Spleen (tissue), 11 donors: ENCODE results near the gene GLIPR1L1. TPM values are rescaled to one million over a fixed set of nuclear protein-coding genes. Genes with fewer than 3 reads are reported as not detected.

Source experiments
- DNase-seq: peaks from one replicate; pipeline ENCODE4 v3.0.0-alpha.2; 2020
- H3K27ac ChIP-seq, 8 donors: fragments of 200-600 bp; sonication (generic) in 7 of 8; 1 replicate in 4 of 8; 2 replicates in 4 of 8; pipeline versions ENCODE4 v1.5.0 to v1.8.0; 2016 to 2021; ENCODE audit warnings: inconsistent platforms in 4 of 8, mild to moderate bottlenecking in 4 of 8, moderate library complexity in 1 of 8
- H3K27me3 ChIP-seq, 7 donors: fragments of 200-600 bp; sonication (generic) in 6 of 7; replicated peaks in 1 of 7; 1 replicate in 4 of 7; 2 replicates in 3 of 7; pipeline versions ENCODE4 v1.5.0 to v1.8.0; 2016 to 2021; ENCODE audit warnings: inconsistent platforms in 3 of 7, mild to moderate bottlenecking in 1 of 7
- H3K36me3 ChIP-seq, 6 donors: fragments of 200-600 bp; sonication (generic) in 5 of 6; 1 replicate in 4 of 6; 2 replicates in 2 of 6; pipeline versions ENCODE4 v1.5.0 to v1.8.0; 2016 to 2021; ENCODE audit warnings: inconsistent platforms in 2 of 6
- H3K4me1 ChIP-seq, 6 donors: fragments of 200-600 bp; sonication (generic) in 5 of 6; 1 replicate in 3 of 6; 2 replicates in 3 of 6; pipeline versions ENCODE4 v1.5.0 to v1.8.0; 2016 to 2021; ENCODE audit warnings: inconsistent platforms in 3 of 6
- H3K4me3 ChIP-seq, 8 donors: fragments of 200-600 bp; sonication (generic) in 7 of 8; 1 replicate in 4 of 8; 2 replicates in 4 of 8; pipeline versions ENCODE4 v1.5.0 to v1.8.0; 2016 to 2021; ENCODE audit warnings: inconsistent platforms in 4 of 8, mild to moderate bottlenecking in 4 of 8, moderate library complexity in 2 of 8
- H3K9me3 ChIP-seq, 8 donors: fragments of 200-600 bp; sonication (generic) in 7 of 8; 1 replicate in 4 of 8; 2 replicates in 4 of 8; pipeline versions ENCODE4 v1.5.0 to v1.8.0; 2016 to 2021; ENCODE audit warnings: inconsistent platforms in 4 of 8
- CTCF ChIP-seq, 11 experiments: fragments of 200-600 bp in 7 of 11; fragments of 450-650 bp in 4 of 11; sonication (generic) in 4 of 11; IDR thresholded peaks in 8 of 11; conservative IDR thresholded peaks in 3 of 11; 1 replicate in 7 of 11; 2 replicates in 4 of 11; pipeline versions ENCODE4 v1.4.0 to v1.8.0; 2016 to 2021; ENCODE audit warnings: antibody characterized with exemption in 11 of 11, inconsistent platforms in 4 of 11, mild to moderate bottlenecking in 1 of 11
- POLR2A ChIP-seq, 3 donors: fragments of 450-650 bp; IDR thresholded peaks; one replicate each; pipeline ENCODE4 v1.5.1; 2017; ENCODE audit warnings: antibody characterized with exemption in 3 of 3, mild to moderate bottlenecking in 1 of 3
- POLR2AphosphoS5 ChIP-seq, 3 donors: sonication (generic); formaldehyde crosslinking; IDR thresholded peaks; one replicate each; pipeline ENCODE4 v1.5.1; 2017; ENCODE audit warnings: antibody characterized with exemption in 3 of 3
- WGBS, 5 donors: extraction: QIAGEN DNeasy Blood & Tissue Kit in 3 of 5; methylation state at CpG; one replicate each; pipeline versions ENCODE4 v1.1.5 to v1.1.7; 2013 to 2018; 5-methylcytosine and 5-hydroxymethylcytosine counted together
- intact Hi-C: fragments of 100-400 bp; cut with DNase I; formaldehyde crosslinking; loops from one replicate; pipeline ENCODE4 v1.15.0; 2023; ENCODE audit warnings: low total_unique reads
- polyA plus RNA-seq, 3 donors: library from polyadenylated mRNA; stranded (reverse); fragments of 200-250 nt; gene quantifications; one replicate each; pipeline ENCODE4 v1.2.1, GENCODE V29; 2013
- total RNA-seq, 7 donors: library from RNA; depleted of rRNA in 3 of 7; stranded (reverse); fragments of >200 nt in 3 of 7; fragmentation: NEBNext Ultra II Directional in 4 of 7; extraction: Animal tissue kit (Norgen Biotek cat#: 25700) in 4 of 7; gene quantifications; one replicate each; pipeline versions ENCODE4 v1.1.0 to v1.2.1, GENCODE V29; 2016 to 2021
- donor health status: healthy with polysubstance abuse.
- donor health status: DM: no; HTN: no; CAD: no; lungs with moderate emphysema.
- donor health status: DM: no; HTN: no; CAD: no.
- donor health status: Bipolar disorder and iron deficiency.
- donor health status: healthy.
- donor health status: DM: no; HTN: no; CAD: no.
- donor health status: DM: yes; HTN: yes; CAD: no.

The GLIPR1L1 gene
- total and polyA plus RNA-seq, 10 donors, result not detected

GRCh38 chr12:75378354-75378753 lies 43.9 kb downstream of the GLIPR1L1 start:
- no peak for TF ChIP-seq POLR2AphosphoS5 (IDR thresholded peaks at IDR 0.05)
- no peak for TF ChIP-seq CTCF (IDR thresholded peaks at IDR 0.05 in 8 of 11, conservative IDR thresholded peaks at IDR 0.05 in 3 of 11)
- TF ChIP-seq POLR2A (IDR thresholded peaks at IDR 0.05), result no peak
- WGBS, 5 donors, result 80 to 93% (median 90%) methylated on average over 1 of the region's 1 CpG
- Histone ChIP-seq H3K27ac (no peak overlapping the region), H3K4me1 (no peaks in the 10 kb centered on the region), H3K9me3 (no peaks in the 10 kb centered on the region), H3K27me3 (no peaks in the 10 kb centered on the region), H3K4me3 (no peak overlapping the region), H3K36me3 (no peaks in the 10 kb centered on the region)
- no peak for DNase-seq
- intact Hi-C loops, result no loop called here

- Histone ChIP-seq H3K9me3 (peaks cover 0 to 7% (median 2%) of the 10 kb centered on the region in 8 donors), H3K36me3 (no peaks in the 10 kb centered on the region), H3K4me3 (peak overlapping the region in 3 of 8 donors; percentile 43 to 75 (median 53)), H3K27ac (peak overlapping the region in 7 of 8 donors; percentile 73 to 96 (median 94)), H3K4me1 (peaks cover 21 to 36% (median 33%) of the 10 kb centered on the region in 6 donors), H3K27me3 (no peaks in the 10 kb centered on the region)
- 74 to 93% (median 90%) methylated on average over 1 of the region's 1 CpG for WGBS, 5 donors
- intact Hi-C loops, result no loop called here
- no peak for DNase-seq
- TF ChIP-seq POLR2AphosphoS5 (IDR thresholded peaks at IDR 0.05), result no peak
Observed at GRCh38 chr12:75389061-75389460, 54.6 kb downstream of the GLIPR1L1 start.

- Histone ChIP-seq H3K9me3 (peaks cover 0 to 7% (median 2%) of the 10 kb centered on the region in 8 donors), H3K36me3 (no peaks in the 10 kb centered on the region), H3K27ac (peak overlapping the region; percentile 73 to 96 (median 93)), H3K4me3 (peak overlapping the region in 5 of 8 donors; percentile 43 to 75 (median 53)), H3K27me3 (no peaks in the 10 kb centered on the region), H3K4me1 (peaks cover 21 to 36% (median 33%) of the 10 kb centered on the region in 6 donors)
- 17 to 33% (median 26%) methylated on average over 1 of the region's 1 CpG for WGBS, 5 donors
- no peak for DNase-seq
- TF ChIP-seq POLR2AphosphoS5 (IDR thresholded peaks at IDR 0.05), result no peak
- no peak for TF ChIP-seq POLR2A (IDR thresholded peaks at IDR 0.05)
- no peak for TF ChIP-seq CTCF (IDR thresholded peaks at IDR 0.05 in 8 of 11, conservative IDR thresholded peaks at IDR 0.05 in 3 of 11)
- intact Hi-C loops, result loop anchor here (5.0 kb wide), 1 partner anchor 118 kb away; no protein-coding TSS in a partner anchor
Observed at GRCh38 chr12:75389706-75390105, 55.2 kb downstream of the GLIPR1L1 start.

- Histone ChIP-seq H3K36me3 (no peaks in the 10 kb centered on the region), H3K4me3 (peak overlapping the region; percentile 37 to 75 (median 46)), H3K9me3 (peaks cover 0 to 7% (median 2%) of the 10 kb centered on the region in 8 donors), H3K27ac (peak overlapping the region; percentile 73 to 96 (median 93)), H3K4me1 (peaks cover 21 to 36% (median 33%) of the 10 kb centered on the region in 6 donors), H3K27me3 (no peaks in the 10 kb centered on the region)
- TF ChIP-seq CTCF (IDR thresholded peaks at IDR 0.05 in 8 of 11, conservative IDR thresholded peaks at IDR 0.05 in 3 of 11), result no peak
- TF ChIP-seq POLR2AphosphoS5 (IDR thresholded peaks at IDR 0.05), result no peak
- TF ChIP-seq POLR2A (IDR thresholded peaks at IDR 0.05), result no peak
- 27 to 45% (median 27%) methylated on average over 6 of the region's 6 CpGs for WGBS, 5 donors
- DNase-seq, result no peak
- intact Hi-C loops, result loop anchor here (5.0 kb wide), 1 partner anchor 117 kb away; no protein-coding TSS in a partner anchor
Observed at GRCh38 chr12:75390156-75390898, 55.9 kb downstream of the GLIPR1L1 start.
